Measurements from ENCODE around the gene GPR161. TPM values are rescaled to one million over a fixed set of nuclear protein-coding genes. Genes with fewer than 3 reads are reported as not detected.

GPR161 gene
- total and polyA plus RNA-seq, 2 of the 13 experiments (the other 11 are each of a cell fraction or from before 2014, with no cell fraction given) = 0.13 to 0.35 TPM

GRCh38 chr1:168178638-168179437, 42.1 kb upstream of the GPR161 start, which contains the start of gene TIPRL (continued):
- TF ChIP-seq ZNF414 (CRISPR knock-in tag; IDR thresholded peaks at IDR 0.05) = 0 out of 2 replicates have a peak, but pooled peaks have one; percentile 72
- TF ChIP-seq ZNF383 (CRISPR knock-in tag; IDR thresholded peaks at IDR 0.05; ENCODE audit: borderline replicate concordance) = no peak
- no peak for TF ChIP-seq ZNF251 (CRISPR knock-in tag; IDR thresholded peaks at IDR 0.05)
- peak; percentile 67 for TF ChIP-seq YEATS4 (CRISPR knock-in tag; IDR thresholded peaks at IDR 0.05; ENCODE audit: borderline replicate concordance)
- no peak for TF ChIP-seq NFIB (CRISPR knock-in tag; IDR thresholded peaks at IDR 0.05; ENCODE audit: borderline replicate concordance)
- TF ChIP-seq E2F1 (CRISPR knock-in tag; IDR thresholded peaks at IDR 0.05) = no peak
- TF ChIP-seq DBP (CRISPR knock-in tag; IDR thresholded peaks at IDR 0.05; ENCODE audit: not compliant biosample characterization) = no peak
- peak; percentile 88 for TF ChIP-seq HOXA3 (CRISPR knock-in tag; IDR thresholded peaks at IDR 0.05)
- TF ChIP-seq ARID4A (CRISPR knock-in tag; IDR thresholded peaks at IDR 0.05; ENCODE audit: borderline replicate concordance) = peak; percentile 85
- no peak for TF ChIP-seq ATF5 (CRISPR knock-in tag; IDR thresholded peaks at IDR 0.05; ENCODE audit: low read depth)
- 0 out of 2 replicates have a peak, but pooled peaks have one; percentile 26 for TF ChIP-seq WIZ (CRISPR knock-in tag; IDR thresholded peaks at IDR 0.05)
- TF ChIP-seq ZNF549 (CRISPR knock-in tag; IDR thresholded peaks at IDR 0.05) = no peak
- TF ChIP-seq TAF1 (CRISPR knock-in tag; IDR thresholded peaks at IDR 0.05) = peak; percentile 73
- TF ChIP-seq ZNF546 (CRISPR knock-in tag; conservative IDR thresholded peaks at IDR 0.05) = peak; percentile 90; the same call in 1 of the 2 replicates
- TF ChIP-seq ZNF367 (CRISPR knock-in tag; IDR thresholded peaks at IDR 0.05; ENCODE audit: borderline replicate concordance) = no peak; the same call in 1 of the 2 replicates
- peak; percentile 3; the same call in 1 of the 2 replicates for TF ChIP-seq HNF4G (IDR thresholded peaks at IDR 0.05; ENCODE audit: borderline replicate concordance, low read depth, low read length)
- 0 out of 2 replicates have a peak, but pooled peaks have one; percentile 61 for TF ChIP-seq HNF4G (CRISPR knock-in tag; IDR thresholded peaks at IDR 0.05; ENCODE audit: borderline replicate concordance, low read depth)
- TF ChIP-seq THAP7 (CRISPR knock-in tag; IDR thresholded peaks at IDR 0.05) = no peak
- TF ChIP-seq PPARG (CRISPR knock-in tag; conservative IDR thresholded peaks at IDR 0.05) = no peak
- no peak for TF ChIP-seq ZNF282 (IDR thresholded peaks at IDR 0.05; ENCODE audit: partially characterized antibody)
- no peak; the same call in 1 of the 2 replicates for TF ChIP-seq ZNF333 (CRISPR knock-in tag; IDR thresholded peaks at IDR 0.05; ENCODE audit: borderline replicate concordance)
